Vagina (tissue), 2 donors: ENCODE results near the gene ABCC2. TPM values are rescaled to one million over a fixed set of nuclear protein-coding genes. Genes with fewer than 3 reads are reported as not detected.

ENCODE experiments used
- DNase-seq, 2 donors: peaks; one replicate each; pipeline ENCODE4 v3.0.0-alpha.2; 2017; ENCODE audit errors: extremely low spot score in 2 of 2
- H3K27ac ChIP-seq: fragments of 200-600 bp; sonication (generic); one replicate; pipeline ENCODE4 v1.5.1; 2019
- H3K27me3 ChIP-seq: fragments of 200-600 bp; sonication (generic); one replicate; pipeline ENCODE4 v1.5.1; 2019
- H3K36me3 ChIP-seq, 2 donors: fragments of 200-600 bp; sonication (generic); one replicate each; pipeline ENCODE4 v1.5.1; 2017 to 2019
- H3K4me1 ChIP-seq: fragments of 200-600 bp; sonication (generic); one replicate; pipeline ENCODE4 v1.5.1; 2019
- H3K4me3 ChIP-seq, 2 donors: fragments of 200-600 bp; sonication (generic); 1 replicate in 1 of 2; 2 replicates in 1 of 2; pipeline ENCODE4 v1.5.1; 2016 to 2019
- H3K9me3 ChIP-seq: fragments of 200-600 bp; sonication (generic); one replicate; pipeline ENCODE4 v1.5.1; 2019
- CTCF ChIP-seq, 3 experiments: fragments of 450-650 bp in 2 of 3; fragments of 200-600 bp in 1 of 3; sonication (generic) in 1 of 3; IDR thresholded peaks; one replicate each; pipeline ENCODE4 v1.5.1; 2017 to 2019; ENCODE audit warnings: antibody characterized with exemption in 3 of 3, mild to moderate bottlenecking in 2 of 3, moderate library complexity in 2 of 3
- POLR2A ChIP-seq, 2 donors: fragments of 450-650 bp; IDR thresholded peaks; one replicate each; pipeline ENCODE4 v1.6.1; 2017; ENCODE audit warnings: antibody characterized with exemption in 2 of 2, mild to moderate bottlenecking in 2 of 2, moderate library complexity in 2 of 2
- POLR2AphosphoS5 ChIP-seq, 2 donors: sonication (generic); formaldehyde crosslinking; IDR thresholded peaks; one replicate each; pipeline ENCODE4 v1.9.0; 2017; ENCODE audit warnings: antibody characterized with exemption in 2 of 2, mild to moderate bottlenecking in 2 of 2, low read depth in 1 of 2; ENCODE audit not compliant: insufficient read depth in 1 of 2
- intact Hi-C: fragments of 100-400 bp; cut with DNase I; formaldehyde crosslinking; loops from one replicate; pipeline ENCODE4 v1.15.1; 2023
- total RNA-seq: library from RNA; depleted of rRNA; stranded (reverse); fragments of >200 nt; gene quantifications from one replicate; pipeline ENCODE4 v1.2.3, GENCODE V29; 2016

The ABCC2 gene
- total RNA-seq, 1 donor from 2014 or later, result 1.7 TPM

DNA sequence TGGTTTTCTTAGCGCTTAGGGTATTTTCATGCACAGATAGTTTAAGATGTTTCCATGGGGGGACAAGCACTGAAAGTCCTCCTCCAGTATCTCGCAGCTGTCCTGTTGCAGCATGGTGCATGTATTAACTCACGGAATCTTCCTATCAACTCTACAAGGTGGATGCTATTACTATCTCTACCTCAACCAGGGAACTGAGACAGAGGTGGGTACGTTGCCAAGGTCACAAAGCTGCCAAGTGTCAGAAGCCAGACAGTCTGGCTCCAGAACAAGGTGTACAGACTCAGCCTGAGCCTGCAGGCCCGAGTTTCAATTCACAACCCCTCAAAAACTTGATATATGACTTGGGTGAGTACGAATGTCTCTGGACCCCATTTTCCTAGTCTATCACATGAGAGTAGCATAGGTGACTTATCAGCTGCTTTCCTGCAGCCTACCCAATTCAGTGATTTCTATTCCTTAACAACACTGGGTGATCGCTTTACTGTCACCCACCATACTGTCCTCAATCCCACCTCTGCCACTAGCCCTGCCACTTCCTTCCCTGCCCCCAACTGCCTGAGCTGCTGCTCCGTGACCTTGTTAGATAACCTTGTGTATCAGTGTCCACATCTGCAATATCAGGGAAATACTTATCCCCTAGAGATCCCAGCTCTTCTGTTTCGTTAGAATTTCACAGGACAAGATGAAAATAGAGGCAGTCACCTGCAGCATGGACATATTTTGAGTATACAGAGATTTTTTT lies 92.1 kb downstream of the ABCC2 start:
- no peaks in the 10 kb centered on the region for H3K9me3 ChIP-seq
- TF ChIP-seq CTCF (IDR thresholded peaks at IDR 0.05) (no peak), POLR2A (IDR thresholded peaks at IDR 0.05) (no peak), POLR2AphosphoS5 (IDR thresholded peaks at IDR 0.05; ENCODE audit: insufficient read depth in 1 of 2, low read depth in 1 of 2) (no peak)
- peaks cover 0 to 39% of the 10 kb centered on the region in 2 donors for H3K36me3 ChIP-seq
- no peak overlapping the region for H3K4me3 ChIP-seq
- no peaks in the 10 kb centered on the region for H3K4me1 ChIP-seq
- H3K27ac ChIP-seq, result no peak overlapping the region
- H3K27me3 ChIP-seq, result no peaks in the 10 kb centered on the region
- intact Hi-C loops, result no loop called here
- no peak for DNase-seq

- Histone ChIP-seq H3K4me3 (no peak overlapping the region), H3K4me1 (no peaks in the 10 kb centered on the region), H3K27me3 (no peaks in the 10 kb centered on the region), H3K9me3 (no peaks in the 10 kb centered on the region), H3K36me3 (peaks cover 0 to 48% of the 10 kb centered on the region in 2 donors), H3K27ac (no peak overlapping the region)
- TF ChIP-seq POLR2A (IDR thresholded peaks at IDR 0.05) (no peak), CTCF (IDR thresholded peaks at IDR 0.05) (no peak), POLR2AphosphoS5 (IDR thresholded peaks at IDR 0.05; ENCODE audit: insufficient read depth in 1 of 2, low read depth in 1 of 2) (no peak)
- DNase-seq, result no peak
- intact Hi-C loops, result no loop called here
Observed at GRCh38 chr10:99875473-99875872, 93.0 kb downstream of the ABCC2 start.

DNA sequence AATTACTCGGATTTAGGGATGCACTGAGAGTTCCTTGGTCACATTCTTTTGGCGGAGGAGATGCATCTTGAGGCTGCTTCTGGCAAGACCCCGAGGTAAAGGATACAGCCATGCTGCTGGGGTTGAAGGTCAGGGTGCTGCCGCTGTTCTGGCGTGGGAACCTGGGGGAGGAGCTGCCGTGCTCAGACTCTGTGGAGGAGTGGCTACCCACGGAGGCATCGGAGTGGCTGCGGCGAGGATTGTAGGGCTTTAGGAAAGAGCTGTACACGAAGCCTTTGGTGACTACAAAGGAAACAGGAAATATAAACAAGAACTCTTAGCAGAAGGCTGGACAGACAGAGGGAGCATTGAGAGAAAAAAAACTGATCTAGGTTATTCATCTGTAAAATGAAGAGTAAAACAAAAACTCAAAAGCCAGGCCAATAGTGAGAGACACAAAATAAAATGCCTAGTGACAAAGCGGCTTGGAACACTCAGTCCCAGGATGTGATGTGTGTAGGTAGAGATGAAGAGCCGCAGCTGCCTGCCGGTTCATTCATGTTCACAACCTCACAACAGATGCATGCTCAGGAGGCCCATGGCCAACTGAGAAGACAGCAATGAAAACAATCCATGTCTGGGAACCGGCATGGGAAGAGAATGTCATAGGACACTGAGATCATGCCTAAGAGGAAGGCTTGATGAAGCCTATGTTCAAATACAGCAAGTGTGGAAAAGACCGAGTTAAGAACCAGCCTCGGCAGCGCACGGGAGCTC lies 97.8 kb downstream of the ABCC2 start:
- intact Hi-C loops, result no loop called here
- no peak overlapping the region for H3K27ac ChIP-seq
- H3K9me3 ChIP-seq, result no peaks in the 10 kb centered on the region
- no peaks in the 10 kb centered on the region for H3K4me1 ChIP-seq
- peaks cover 2 to 92% of the 10 kb centered on the region in 2 donors for H3K36me3 ChIP-seq
- no peak overlapping the region for H3K4me3 ChIP-seq
- H3K27me3 ChIP-seq, result no peaks in the 10 kb centered on the region
- no peak for DNase-seq
- no peak for TF ChIP-seq CTCF (IDR thresholded peaks at IDR 0.05)
- TF ChIP-seq POLR2AphosphoS5 (IDR thresholded peaks at IDR 0.05; ENCODE audit: insufficient read depth in 1 of 2, low read depth in 1 of 2), result no peak
- TF ChIP-seq POLR2A (IDR thresholded peaks at IDR 0.05), result no peak

DNA sequence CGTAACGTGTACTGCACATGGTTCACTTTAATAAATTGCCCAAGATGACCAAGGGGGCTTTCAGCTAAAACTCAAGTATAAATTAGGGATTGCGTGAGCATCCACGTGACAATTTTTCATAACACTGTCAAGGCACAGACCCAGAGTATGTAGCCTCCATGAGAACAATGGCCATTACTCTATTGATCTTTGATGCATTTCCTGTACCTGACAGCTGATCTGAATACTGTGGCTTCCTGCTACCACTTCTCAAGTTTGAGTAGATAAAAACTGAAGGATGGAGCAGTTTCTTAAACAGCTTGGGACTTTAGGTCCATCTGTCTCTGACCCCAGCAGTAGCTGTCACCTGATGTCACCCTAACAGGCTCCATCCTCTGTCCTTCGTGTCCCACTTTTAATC lies 98.9 kb downstream of the ABCC2 start:
- peaks cover 2 to 93% of the 10 kb centered on the region in 2 donors for H3K36me3 ChIP-seq
- no peak overlapping the region for H3K4me3 ChIP-seq
- H3K9me3 ChIP-seq, result no peaks in the 10 kb centered on the region
- H3K4me1 ChIP-seq, result no peaks in the 10 kb centered on the region
- intact Hi-C loops, result no loop called here
- no peaks in the 10 kb centered on the region for H3K27me3 ChIP-seq
- no peak for DNase-seq
- H3K27ac ChIP-seq, result no peak overlapping the region
- TF ChIP-seq POLR2A (IDR thresholded peaks at IDR 0.05) (no peak), CTCF (IDR thresholded peaks at IDR 0.05) (no peak), POLR2AphosphoS5 (IDR thresholded peaks at IDR 0.05; ENCODE audit: insufficient read depth in 1 of 2, low read depth in 1 of 2) (no peak)

DNA sequence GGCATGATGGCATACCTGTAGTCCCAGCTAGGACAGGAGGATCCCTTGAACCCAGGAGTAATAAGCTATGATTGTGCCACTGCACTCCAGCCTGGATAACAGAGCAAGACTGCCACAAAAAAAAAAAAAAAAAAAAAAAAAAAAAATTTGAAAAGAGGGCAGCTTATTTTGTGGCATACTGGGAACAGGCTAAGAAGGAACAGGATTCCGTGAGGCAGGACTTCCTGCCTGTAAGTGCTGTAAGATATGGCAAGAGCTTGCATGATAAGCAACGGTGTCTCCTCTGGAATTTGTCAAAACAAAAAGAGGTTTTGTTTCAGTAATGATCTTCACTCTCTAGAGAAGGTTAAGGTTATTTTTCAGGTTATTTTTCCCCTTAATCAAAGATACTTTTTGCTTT lies 101.1 kb downstream of the ABCC2 start:
- intact Hi-C loops, result no loop called here
- H3K9me3 ChIP-seq, result no peaks in the 10 kb centered on the region
- TF ChIP-seq POLR2A (IDR thresholded peaks at IDR 0.05) (no peak), POLR2AphosphoS5 (IDR thresholded peaks at IDR 0.05; ENCODE audit: insufficient read depth in 1 of 2, low read depth in 1 of 2) (no peak), CTCF (IDR thresholded peaks at IDR 0.05) (no peak)
- no peaks in the 10 kb centered on the region for H3K4me1 ChIP-seq
- no peaks in the 10 kb centered on the region for H3K27me3 ChIP-seq
- H3K36me3 ChIP-seq, result peaks cover 5 to 94% of the 10 kb centered on the region in 2 donors
- DNase-seq, result no peak
- H3K4me3 ChIP-seq, result no peak overlapping the region
- H3K27ac ChIP-seq, result no peak overlapping the region
